Bronchial epithelial cell (primary cell): ENCODE results near the gene LRRC8D. TPM values are rescaled to one million over a fixed set of nuclear protein-coding genes. Genes with fewer than 3 reads are reported as not detected.
A peak's percentile ranks its signal among the peaks of the same experiment; 100 is the strongest.
"Not testable (repeated sequence)": the region's sequence is repeated elsewhere in the genome, so short reads cannot be mapped to it uniquely, and the experiment has no call there.

ENCODE experiments used
- DNase-seq: peaks from one replicate; pipeline ENCODE4 v3.0.0-alpha.2; 2010; ENCODE audit warnings: low read depth
- FAIRE-seq: peaks from 2 replicates; lab custom pipeline; 2011; peaks lifted over from hg19 to GRCh38; lab: Jason Lieb, UNC
- H3K27me3 ChIP-seq: 2 replicates; pipeline ENCODE4 v1.5.1; 2011; ENCODE audit warnings: low read length; ENCODE audit not compliant: control insufficient read depth, insufficient read depth
- H3K36me3 ChIP-seq: 2 replicates; pipeline ENCODE4 v1.5.1; 2011; ENCODE audit warnings: low read length; ENCODE audit not compliant: control insufficient read depth, insufficient read depth
- H3K4me3 ChIP-seq: 2 replicates; pipeline ENCODE4 v1.5.1; 2011; ENCODE audit warnings: mild to moderate bottlenecking, low read depth, low read length, control low read depth
- CTCF ChIP-seq: IDR thresholded peaks from 2 replicates; pipeline ENCODE4 v1.5.1; 2011; ENCODE audit warnings: mild to moderate bottlenecking, moderate library complexity, low read length, control low read depth, inconsistent platforms; ENCODE audit not compliant: insufficient read depth, severe bottlenecking
- total RNA-seq: library from RNA; depleted of rRNA; stranded (reverse); fragments of >200 nt; gene quantifications from 2 replicates; pipeline ENCODE4 v1.2.1, GENCODE V29; 2014

The LRRC8D gene
- 35.8 and 36.6 TPM in 2 replicates for total RNA-seq

- Histone ChIP-seq H3K27me3 (no peaks in the 10 kb centered on the region), H3K4me3 (peak within 1 kb of the TSS; percentile 73), H3K36me3 (no peaks in the 10 kb centered on the region)
- FAIRE-seq (no peak), DNase-seq (peak; percentile 49)
- TF ChIP-seq CTCF, result no peak
Measured at GRCh38 chr1:89820422-89821321, at the start of gene LRRC8D. Gene LRRC8D (plus strand): TSS chr1:89821032. CDS start chr1:89933069, 112,037 bp downstream.

GRCh38 chr1:89771991-89772560 is 48.8 kb upstream of the LRRC8D start:
- peak; percentile 18 for FAIRE-seq
- no peaks in the 10 kb centered on the region for H3K27me3 ChIP-seq
- no peak overlapping the region for H3K4me3 ChIP-seq
- no peak for DNase-seq
- no peaks in the 10 kb centered on the region for H3K36me3 ChIP-seq
- no peak for TF ChIP-seq CTCF

GRCh38 chr1:89776104-89776503 is 44.7 kb upstream of the LRRC8D start:
- not testable (repeated sequence) for H3K4me3 ChIP-seq, H3K27me3 ChIP-seq, FAIRE-seq, H3K36me3 ChIP-seq, DNase-seq

- H3K27me3 ChIP-seq, H3K36me3 ChIP-seq, H3K4me3 ChIP-seq, DNase-seq, FAIRE-seq: not testable (repeated sequence)
Measured at GRCh38 chr1:89777271-89777670, 43.6 kb upstream of the LRRC8D start.

- Histone ChIP-seq H3K4me3 (no peak overlapping the region), H3K27me3 (no peaks in the 10 kb centered on the region), H3K36me3 (no peaks in the 10 kb centered on the region)
- DNase-seq (no peak), FAIRE-seq (no peak)
- TF ChIP-seq CTCF, result no peak
Measured at GRCh38 chr1:89779151-89779940, 41.5 kb upstream of the LRRC8D start.

GRCh38 chr1:89780721-89781120 is 40.1 kb upstream of the LRRC8D start:
- FAIRE-seq (no peak), DNase-seq (peak; percentile 65)
- peak; percentile 25 for TF ChIP-seq CTCF
- Histone ChIP-seq H3K36me3 (no peaks in the 10 kb centered on the region), H3K27me3 (no peaks in the 10 kb centered on the region), H3K4me3 (no peak overlapping the region)
